Left renal pelvis (tissue), 4 donors: ENCODE data around the gene IBA57. TPM values are rescaled to one million over a fixed set of nuclear protein-coding genes. Genes with fewer than 3 reads are reported as not detected.

Source experiments
- DNase-seq, 4 donors: peaks; one replicate each; pipeline ENCODE4 v3.0.0-alpha.2; 2013; ENCODE audit warnings: low read depth in 4 of 4, low spot score in 3 of 4
- polyA plus RNA-seq, 4 donors: library from polyadenylated mRNA; unstranded; fragments of 120-200 nt; gene quantifications; one replicate each; pipeline ENCODE4 v1.2.1, GENCODE V29; 2013; ENCODE audit not compliant: insufficient read length in 4 of 4

The IBA57 gene
- polyA plus RNA-seq, 4 donors = 3.9 to 7.0 (median 4.5) TPM

DNA sequence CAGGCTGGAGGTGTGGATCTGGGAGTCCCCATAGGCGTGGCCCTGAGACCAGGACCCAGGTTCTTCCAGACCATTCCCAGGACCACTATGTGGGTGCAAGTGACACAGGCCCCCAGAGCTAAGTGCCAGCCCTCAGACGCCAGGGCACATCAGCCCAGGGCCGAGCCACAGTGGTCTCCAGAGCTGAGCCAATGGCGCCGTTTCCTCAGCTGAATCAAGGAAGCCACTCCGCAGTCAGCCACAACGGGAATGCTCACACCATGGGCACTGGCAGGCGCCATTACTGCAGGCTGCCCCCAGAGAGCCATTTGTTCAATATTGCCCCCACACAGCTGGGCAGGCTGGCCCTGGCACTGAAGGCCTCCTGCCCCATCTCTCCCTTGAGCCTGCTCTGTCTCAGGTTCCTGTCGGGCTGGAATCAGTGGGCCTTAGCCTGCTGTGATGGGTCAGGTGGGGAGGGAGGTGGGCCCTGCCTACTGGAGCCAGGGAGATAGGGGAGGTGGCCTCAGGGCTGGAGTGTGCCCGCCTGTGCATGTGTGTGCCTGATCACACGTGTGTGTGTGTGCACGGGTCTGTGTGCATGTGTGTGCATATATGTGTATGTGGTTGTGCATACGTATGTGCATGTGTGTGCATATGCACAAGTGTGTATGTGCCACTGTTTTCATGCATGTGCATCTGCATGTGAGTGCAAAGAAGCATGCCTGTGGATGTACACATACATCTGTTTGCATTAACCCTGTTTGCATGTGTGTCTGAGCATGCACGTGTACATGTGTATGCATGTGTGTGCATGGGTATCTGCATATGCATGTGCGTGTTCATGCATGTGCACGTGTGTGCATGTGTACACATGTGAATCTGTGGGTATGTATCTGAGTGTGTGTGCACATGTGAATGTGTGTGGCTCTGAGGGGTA is 9.7 kb upstream of the IBA57 start:
- no peak for DNase-seq

DNA sequence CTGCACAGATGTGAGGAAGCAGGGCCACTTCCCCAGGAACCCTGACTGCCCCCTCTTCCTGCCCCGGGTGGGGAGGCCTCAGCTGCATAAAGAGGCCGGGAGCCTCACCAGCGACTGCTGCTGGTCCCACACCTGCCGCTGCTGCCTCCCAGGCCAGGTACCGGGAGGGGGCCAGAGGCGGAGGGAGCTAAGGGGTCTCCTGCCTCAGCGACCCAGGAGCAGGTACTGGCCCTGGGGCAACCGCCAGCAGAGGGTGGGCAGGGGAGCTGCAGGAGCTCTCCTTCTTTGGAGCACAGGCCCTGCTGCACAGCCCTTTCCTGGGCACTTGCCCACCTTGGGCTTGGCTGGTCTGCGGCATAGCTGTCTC is 9.1 kb upstream of the IBA57 start:
- DNase-seq = no peak

DNA sequence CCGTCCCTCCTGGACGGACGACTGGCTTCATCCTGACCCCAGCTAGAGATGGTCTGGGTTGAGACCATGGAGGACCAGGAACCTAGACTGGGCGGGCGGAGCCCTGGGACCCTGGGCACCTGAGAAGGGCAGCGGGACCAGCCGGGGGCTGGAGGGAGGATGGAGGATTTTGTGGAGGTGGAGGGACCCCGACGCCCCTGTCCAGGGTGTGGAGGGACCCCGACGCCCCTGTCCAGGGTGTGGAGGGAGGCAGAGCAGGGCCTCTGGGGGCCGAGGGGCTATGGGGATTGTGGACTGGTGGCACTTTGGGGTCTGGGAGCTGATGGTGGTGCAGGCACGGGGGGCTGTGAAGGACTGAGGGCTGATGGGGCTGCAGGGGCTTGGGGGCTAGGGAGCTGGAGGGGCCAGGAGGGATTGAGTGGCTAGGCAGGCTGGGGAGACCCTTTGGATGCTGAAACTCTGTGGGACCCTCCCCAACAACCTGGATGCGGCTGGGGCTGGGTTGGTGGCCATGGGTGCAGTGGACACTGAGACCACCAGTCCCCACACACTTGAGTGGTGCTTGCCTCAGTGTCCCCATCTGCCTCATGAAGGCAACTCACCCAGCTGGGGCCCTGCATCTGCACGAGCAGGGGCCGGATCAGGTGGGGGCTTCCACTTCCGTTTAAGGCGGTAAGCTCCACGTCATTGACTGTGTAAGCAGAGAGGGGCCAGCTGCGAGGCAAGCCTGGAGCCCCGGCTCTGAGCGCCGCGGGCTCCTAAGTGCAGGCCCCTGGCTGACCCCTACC is 8.5 kb upstream of the IBA57 start:
- no peak for DNase-seq

DNA sequence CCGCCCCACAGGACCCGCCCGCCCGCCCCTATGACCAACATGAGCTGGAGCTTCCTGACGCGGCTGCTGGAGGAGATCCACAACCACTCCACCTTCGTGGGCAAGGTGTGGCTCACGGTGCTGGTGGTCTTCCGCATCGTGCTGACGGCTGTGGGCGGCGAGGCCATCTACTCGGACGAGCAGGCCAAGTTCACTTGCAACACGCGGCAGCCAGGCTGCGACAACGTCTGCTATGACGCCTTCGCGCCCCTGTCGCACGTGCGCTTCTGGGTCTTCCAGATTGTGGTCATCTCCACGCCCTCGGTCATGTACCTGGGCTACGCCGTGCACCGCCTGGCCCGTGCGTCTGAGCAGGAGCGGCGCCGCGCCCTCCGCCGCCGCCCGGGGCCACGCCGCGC is 7.9 kb upstream of the IBA57 start:
- DNase-seq = no peak

DNA sequence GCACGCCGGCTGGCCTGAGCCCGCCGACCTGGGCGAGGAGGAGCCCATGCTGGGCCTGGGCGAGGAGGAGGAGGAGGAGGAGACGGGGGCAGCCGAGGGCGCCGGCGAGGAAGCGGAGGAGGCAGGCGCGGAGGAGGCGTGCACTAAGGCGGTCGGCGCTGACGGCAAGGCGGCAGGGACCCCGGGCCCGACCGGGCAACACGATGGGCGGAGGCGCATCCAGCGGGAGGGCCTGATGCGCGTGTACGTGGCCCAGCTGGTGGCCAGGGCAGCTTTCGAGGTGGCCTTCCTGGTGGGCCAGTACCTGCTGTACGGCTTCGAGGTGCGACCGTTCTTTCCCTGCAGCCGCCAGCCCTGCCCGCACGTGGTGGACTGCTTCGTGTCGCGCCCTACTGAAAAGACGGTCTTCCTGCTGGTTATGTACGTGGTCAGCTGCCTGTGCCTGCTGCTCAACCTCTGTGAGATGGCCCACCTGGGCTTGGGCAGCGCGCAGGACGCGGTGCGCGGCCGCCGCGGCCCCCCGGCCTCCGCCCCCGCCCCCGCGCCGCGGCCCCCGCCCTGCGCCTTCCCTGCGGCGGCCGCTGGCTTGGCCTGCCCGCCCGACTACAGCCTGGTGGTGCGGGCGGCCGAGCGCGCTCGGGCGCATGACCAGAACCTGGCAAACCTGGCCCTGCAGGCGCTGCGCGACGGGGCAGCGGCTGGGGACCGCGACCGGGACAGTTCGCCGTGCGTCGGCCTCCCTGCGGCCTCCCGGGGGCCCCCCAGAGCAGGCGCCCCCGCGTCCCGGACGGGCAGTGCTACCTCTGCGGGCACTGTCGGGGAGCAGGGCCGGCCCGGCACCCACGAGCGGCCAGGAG is 7.2 kb upstream of the IBA57 start:
- DNase-seq = no peak

DNA sequence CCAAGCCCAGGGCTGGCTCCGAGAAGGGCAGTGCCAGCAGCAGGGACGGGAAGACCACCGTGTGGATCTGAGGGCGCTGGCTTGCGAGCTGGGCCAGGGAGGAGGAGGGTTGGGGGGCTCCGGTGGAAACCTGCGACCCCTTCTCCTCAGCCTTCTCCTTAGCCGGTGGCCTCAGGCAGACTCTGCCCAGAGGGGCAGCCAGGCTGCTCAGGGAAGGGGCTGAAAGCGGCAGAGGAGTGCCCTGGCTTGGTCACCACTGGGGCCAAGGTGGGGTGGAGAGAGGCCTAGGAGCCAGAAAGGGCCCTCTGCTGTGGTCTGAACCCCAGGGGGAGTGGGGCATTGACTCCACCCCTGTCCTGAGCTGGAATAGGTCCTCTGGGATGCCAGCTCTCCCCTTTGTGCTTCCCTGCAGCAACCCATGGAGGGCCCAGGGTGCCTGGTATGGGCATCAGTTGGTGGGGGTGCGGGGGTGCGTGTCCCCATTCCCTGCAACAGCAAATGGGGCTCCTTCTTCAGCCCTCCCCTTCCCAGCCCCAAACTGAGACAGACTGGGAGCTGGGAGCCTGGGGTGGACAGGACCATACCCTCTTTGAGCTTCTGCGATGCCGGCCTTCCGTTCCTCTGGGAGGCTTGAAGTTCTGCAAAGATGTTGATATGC is 6.5 kb upstream of the IBA57 start:
- DNase-seq = no peak

DNA sequence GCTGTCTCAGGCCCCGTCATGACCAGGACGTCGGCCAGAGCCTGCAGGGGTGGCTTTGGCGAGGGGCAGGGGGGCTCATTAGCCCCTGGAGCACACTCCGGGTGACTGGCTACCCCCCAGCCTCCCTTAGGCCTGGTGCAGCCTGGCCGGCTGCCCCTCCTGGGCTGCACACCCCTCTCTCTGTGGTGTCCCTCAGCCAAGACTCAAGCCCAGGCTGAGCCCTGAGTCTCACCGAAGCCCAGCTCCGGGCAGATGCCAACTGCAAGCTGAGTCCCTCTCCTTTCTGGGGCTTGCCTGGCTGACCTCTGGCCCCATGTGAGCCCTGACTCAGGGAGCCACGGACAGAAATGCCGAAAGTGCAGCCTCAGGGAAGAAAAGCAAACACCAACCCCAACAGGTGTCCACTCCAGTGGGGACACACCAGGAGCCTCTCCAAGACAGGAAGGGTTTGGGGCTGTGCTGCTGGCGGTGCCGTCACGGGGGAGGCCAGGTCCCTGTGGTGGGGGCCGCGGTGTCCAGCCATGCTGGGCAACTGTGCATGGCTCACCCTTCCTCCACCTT is 5.3 kb upstream of the IBA57 start:
- DNase-seq = no peak

DNA sequence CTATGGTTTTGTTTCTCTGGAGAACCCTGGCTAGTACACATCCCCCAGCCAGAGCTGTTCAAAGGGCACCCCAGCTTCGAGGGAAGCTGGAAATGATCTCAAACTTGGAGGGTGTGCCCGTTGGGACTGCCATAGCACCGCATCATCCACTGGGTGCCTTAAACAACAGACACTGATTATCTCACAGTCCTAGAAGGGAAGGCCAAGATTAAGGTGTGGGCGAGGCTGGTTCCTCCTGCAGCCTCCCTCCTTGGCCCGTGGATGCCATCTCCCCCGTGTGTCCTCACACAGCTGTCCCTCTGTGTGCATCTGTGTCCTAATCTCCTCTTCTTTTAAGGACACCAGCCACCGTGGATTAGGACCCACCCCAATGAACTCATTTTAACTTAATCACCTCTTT is 4.2 kb upstream of the IBA57 start:
- DNase-seq = no peak

DNA sequence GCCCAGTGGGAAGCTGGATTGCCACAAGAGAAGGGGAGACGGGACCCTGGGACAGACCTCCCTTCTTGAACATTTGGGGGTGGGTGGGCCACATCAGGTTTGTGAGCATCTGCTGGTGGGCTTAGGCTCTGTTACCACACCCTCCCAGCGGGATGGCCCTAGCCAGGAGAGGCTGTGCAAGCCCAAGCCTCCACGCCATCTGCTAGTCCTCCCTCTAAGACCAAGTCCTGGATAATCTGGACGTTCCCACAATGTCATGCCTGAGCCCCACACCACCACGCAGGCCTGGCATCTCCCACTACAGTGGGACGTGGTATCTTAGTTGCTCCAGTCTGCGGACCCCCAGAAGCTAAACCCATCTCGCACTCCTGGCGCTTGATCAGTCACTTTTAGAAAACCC is 3.7 kb upstream of the IBA57 start:
- no peak for DNase-seq

DNA sequence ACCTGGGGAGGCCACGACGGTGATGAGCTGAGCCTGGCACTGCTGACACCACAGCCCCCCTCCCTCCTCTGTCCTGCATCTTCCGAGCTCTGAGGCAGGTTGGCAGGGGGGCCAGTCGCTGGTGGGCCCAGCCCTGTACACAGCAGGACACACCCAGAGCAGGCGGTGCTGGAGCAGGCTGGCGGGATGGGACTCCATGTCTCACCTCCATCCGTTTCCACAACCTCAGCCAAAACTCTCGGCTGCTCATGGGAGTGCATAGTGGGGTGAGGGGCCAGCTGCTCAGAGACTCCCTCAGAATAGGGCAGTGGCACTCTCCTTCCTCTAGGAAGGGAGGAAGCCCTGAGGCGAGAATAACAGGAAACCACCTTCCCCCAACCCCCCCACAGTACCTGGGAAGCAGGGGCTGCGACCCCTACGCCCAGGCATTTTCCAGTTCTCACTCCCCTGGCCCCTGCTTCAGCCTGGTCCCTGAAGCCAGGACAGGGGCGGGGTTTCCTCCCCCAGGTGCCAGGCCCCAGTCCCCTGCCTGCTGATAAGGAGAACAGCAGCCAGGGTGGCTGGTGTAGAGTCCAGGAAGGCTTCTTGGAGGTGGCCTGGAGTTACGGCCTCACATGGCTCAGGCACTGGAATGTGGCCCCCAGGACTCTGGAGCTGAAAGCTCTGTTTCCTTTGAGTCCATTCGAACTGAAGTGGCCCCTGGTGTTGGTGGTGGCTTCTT is 3.2 kb upstream of the IBA57 start:
- DNase-seq = no peak

DNA sequence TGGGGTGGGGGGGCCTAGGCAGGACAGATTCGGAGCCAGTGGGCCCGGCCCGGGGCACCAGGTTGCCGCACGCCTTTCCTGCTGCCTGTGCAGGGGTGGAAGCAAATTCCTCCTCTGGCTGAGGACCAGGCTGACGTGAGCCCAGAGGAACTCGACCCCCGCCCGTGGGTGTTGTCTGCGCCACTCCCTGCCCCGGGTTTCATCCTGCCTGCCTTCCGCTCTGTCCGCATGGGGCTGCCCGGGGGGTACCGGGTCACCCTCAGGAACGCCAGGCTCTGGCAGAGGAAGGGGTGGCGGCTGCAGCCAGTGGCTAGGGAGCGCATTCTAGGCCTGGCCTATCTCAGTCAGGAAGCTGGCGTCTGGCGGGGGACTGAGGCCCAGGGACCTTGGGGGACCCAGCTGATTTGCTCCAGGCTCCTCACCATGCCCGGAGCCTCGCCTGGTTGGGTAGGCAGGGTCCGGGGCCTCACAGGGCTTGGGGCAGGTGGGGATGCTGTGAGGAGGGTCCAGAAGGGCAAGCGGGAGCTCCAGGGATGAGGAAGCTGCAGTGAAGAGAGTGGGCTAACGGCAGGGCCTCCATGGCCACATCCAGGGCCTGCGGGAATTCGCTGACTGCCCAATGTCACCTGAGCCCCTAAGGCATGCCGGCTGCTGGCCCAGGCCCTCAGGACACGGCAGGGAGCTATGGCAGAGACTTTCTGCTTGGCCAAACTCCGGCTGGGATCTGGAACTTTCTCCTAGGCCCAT is 2.4 kb upstream of the IBA57 start:
- DNase-seq = no peak

DNA sequence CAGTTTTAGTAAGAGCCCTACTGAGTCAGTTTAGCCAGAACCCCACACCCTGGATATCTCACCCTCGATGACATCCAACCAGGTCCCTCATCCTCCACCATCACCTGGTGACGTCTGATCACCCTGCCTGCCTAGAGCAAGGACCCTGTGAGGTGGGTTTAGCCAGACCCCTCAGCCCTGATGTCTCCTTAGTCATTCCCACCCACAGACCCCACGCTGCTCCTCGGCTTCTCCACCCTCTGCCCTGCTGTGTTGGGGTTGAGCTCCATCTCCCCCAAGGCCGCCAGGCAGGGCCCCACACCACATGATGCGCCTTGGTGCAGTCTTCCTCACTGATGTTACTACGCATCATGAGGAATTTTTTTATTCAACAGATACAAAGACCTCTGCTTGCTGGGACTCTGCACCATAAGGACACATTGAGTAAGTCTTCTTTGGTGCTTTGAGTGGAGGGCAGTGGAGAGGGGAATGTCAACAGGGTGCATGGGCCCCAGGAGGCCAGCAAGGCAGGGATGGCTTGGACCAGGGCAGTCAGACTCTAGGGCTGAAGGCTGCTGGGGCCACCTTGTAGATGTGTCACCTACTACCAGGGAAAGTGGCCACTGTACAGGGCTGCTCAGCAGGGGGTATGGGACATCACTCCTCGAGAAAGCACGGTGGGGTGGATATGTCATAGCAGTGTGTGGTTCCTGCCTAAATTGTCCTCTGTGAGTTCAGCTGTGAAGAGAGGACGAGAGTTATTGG is 1.7 kb upstream of the IBA57 start:
- no peak for DNase-seq

DNA sequence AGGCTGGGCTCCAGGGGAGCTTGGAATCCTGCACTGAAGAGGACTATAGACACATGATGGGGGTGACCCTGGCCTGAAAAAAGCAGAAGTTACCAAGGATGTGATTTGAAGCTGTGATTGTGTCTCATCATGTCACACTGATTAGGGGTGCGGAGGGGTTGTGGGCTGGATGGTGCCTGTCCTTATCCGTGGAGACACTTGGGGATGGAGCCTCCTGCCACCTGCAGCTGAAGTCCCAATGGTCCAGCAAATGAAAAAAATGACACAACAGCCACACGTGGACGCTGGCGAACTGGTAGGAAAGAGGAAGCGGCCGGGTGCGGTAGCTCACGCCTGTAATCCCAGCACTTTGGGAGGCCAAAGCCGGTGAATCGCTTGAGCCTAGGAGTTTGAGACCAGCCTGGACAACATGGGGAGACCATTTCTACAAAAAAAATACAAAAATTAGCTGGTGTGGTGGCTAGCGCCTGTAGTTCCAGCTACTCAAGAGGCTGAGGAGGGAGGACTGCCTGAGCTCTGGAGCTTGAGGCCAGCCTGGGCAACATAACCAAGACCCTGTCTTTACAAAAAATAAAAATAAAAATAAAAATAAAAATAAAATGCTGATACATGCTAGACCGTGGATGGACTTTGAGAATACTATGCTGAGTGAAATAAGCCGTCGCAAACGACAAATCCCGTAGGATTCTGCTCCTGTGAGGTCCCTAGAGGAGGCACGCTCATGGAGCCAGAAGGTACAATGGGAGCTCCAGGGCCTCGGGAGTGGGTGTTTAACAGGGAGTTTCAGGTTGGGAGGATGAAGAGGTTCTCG is 838 bp upstream of the IBA57 start:
- no peak for DNase-seq

DNA sequence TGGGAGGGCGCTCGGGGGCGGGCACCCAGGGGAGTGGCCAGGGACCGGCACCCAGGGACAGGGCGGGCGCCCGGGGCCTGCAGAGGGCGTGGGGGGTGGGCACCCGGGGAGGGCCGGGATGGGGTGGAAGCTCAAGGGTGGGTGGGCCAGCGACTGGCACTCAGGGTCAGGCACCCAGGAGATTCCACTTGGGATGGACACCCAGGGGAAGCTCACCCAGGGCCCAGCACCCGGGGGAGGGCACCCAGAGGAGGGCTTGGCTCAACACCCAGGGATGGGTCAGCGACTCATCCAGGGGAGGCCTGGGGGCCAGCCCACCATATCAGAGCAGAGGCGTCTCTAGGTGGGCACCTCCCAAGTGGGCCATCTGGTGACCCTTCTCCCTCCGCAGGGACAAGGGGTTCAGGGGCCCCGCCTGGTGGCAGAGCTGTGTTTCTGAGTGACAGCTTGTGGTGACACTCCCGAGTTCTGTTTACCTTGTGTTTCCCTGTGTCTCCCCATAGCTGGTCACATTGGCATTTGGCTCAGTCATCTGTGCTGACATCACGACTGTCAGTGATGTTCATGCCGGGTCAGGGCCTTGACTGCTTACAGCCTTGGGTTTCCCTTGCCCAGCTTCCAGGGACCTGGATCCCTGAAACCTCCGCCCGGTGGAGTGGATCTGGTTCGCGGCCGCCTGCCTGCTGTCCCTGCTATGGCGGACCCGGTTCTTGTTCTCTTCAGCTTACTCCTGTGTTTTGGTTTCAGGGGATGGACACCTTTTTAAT is 749 bp downstream of the IBA57 start:
- no peak for DNase-seq

DNA sequence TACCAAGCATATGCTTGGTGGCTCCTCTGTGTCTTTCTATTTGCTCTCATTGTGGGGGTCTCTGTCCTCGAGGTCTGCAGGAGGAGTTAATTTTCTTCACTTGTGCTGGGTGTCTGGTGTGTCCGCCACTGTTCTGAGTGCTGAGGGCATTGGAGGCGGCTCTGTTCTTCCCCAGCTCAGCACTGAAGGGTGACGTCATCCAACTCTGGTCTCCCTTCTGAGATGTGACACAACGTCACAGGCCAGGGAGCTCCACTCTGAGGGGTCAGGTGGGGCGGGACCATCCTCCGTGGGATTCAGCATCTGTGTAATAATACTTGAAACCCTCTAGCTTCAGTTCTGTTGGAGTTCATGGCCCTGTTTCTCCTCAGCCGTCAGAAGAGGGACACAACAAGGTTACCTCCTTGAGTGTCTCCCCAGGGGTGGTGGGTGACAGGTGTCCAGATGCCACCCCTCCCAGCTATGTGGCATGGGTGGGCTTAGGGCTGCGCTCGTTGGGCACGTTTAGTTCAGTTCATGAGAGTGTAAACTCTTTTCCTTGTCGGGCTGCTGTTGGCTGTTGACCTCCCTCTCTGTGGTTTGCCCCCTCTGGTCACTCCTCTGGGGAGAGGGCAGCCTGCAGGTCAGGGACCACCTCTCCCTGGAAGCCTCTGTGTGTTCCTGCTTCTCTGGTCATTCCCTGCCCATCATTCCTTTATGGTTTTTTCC is 3.1 kb downstream of the IBA57 start:
- no peak for DNase-seq

DNA sequence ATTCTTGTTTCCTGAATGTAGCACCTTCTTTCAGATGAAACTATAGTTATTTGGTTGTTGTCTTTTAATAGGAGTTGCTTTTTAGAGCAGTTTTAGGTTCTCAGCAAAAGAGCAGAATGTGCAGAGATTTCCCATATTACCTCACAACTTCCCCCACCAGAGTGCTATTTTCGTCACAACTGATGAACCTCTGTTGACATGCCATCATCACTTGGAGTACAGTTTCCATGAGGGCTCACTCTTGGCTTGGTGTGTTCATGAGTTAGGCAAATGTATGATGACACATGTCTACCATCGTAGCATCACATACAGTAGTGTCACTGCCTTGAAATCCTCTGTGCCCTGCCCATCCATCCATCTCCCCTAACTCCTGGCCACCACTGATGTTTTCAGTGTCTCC is 3.7 kb downstream of the IBA57 start:
- no peak for DNase-seq
